ENCODE results near the gene KITLG. TPM values are rescaled to one million over a fixed set of nuclear protein-coding genes. Genes with fewer than 3 reads are reported as not detected.

The KITLG gene
- total RNA-seq, 1 donor from 2014 or later: 3.7 TPM

GRCh38 chr12:88577537-88577936 is 2.7 kb downstream of the KITLG start:
- TF ChIP-seq, protein P1, sequence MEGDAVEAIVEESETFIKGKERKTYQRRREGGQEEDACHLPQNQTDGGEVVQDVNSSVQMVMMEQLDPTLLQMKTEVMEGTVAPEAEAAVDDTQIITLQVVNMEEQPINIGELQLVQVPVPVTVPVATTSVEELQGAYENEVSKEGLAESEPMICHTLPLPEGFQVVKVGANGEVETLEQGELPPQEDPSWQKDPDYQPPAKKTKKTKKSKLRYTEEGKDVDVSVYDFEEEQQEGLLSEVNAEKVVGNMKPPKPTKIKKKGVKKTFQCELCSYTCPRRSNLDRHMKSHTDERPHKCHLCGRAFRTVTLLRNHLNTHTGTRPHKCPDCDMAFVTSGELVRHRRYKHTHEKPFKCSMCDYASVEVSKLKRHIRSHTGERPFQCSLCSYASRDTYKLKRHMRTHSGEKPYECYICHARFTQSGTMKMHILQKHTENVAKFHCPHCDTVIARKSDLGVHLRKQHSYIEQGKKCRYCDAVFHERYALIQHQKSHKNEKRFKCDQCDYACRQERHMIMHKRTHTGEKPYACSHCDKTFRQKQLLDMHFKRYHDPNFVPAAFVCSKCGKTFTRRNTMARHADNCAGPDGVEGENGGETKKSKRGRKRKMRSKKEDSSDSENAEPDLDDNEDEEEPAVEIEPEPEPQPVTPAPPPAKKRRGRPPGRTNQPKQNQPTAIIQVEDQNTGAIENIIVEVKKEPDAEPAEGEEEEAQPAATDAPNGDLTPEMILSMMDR (IDR thresholded peaks at IDR 0.05): peak; percentile 45
- Mint-ChIP-seq H3K4me3 (ENCODE audit: unreplicated experiment) (no peak overlapping the region), H3K27me3 (ENCODE audit: low read depth) (peaks cover 2% of the 10 kb centered on the region), H3K4me1 (ENCODE audit: low read depth) (peaks cover 21% of the 10 kb centered on the region), H3K9me3 (ENCODE audit: low read depth) (no peaks in the 10 kb centered on the region), H3K27ac (ENCODE audit: unreplicated experiment) (no peak overlapping the region), H3K36me3 (ENCODE audit: low read depth) (no peaks in the 10 kb centered on the region)
- DNase-seq (ENCODE audit: low spot score): no peak

DNA sequence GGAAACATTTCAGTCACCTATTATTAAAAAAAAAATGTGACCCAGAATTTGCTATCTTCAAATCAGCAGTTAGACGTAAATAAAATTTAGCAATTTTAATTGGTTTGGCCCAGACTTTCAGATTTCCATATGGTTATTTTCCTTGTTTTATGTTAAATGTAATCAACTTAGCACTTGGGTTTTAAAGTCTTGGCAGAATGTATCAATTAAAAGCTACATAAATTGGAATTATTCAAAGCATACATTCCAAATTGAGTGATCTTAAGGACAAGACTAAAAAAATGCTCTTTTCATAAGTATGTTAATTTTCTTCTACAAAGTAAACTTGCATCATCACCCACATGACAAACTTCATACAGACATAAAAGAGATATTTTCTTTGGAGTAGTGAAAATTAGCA is 3.4 kb downstream of the KITLG start:
- no peak overlapping the region for H3K4me3 Mint-ChIP-seq (ENCODE audit: unreplicated experiment)
- H3K27me3 Mint-ChIP-seq (ENCODE audit: low read depth): peaks cover 2% of the 10 kb centered on the region
- no peak for DNase-seq (ENCODE audit: low spot score)
- H3K27ac Mint-ChIP-seq (ENCODE audit: unreplicated experiment): no peak overlapping the region
- TF ChIP-seq, protein P1 (IDR thresholded peaks at IDR 0.05): no peak
- no peaks in the 10 kb centered on the region for H3K36me3 Mint-ChIP-seq (ENCODE audit: low read depth)
- peaks cover 21% of the 10 kb centered on the region for H3K4me1 Mint-ChIP-seq (ENCODE audit: low read depth)
- no peaks in the 10 kb centered on the region for H3K9me3 Mint-ChIP-seq (ENCODE audit: low read depth)

DNA sequence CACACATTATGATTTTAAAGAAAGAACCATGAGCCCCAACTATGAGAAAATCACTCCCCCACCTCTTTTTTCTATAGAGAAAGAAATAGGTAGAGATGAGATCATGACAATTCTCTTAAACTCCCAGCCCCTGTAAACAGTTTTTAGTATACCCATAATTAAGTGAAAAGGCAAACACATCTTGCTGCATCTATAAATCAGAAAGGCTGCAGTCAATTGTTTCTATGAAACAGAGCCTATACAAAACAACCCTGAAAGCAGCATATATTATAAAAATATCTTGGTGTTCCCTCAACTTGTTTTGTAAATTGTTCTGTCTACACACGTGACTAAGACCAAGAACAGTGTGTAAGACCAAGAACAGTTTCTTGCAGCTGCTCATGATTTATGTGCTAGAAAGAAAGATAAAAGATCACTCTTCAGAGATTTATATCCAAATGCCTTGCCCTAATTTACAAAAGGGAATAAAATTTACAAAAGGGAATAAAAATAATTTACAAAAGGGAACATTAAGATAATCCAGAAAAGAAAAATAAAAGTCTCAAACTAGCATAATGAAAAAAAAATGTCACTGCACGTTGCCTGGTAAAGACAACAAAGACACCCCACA is 4.8 kb downstream of the KITLG start:
- Mint-ChIP-seq H3K4me3 (ENCODE audit: unreplicated experiment) (no peak overlapping the region), H3K4me1 (ENCODE audit: low read depth) (peaks cover 21% of the 10 kb centered on the region), H3K27me3 (ENCODE audit: low read depth) (peaks cover 2% of the 10 kb centered on the region), H3K36me3 (ENCODE audit: low read depth) (no peaks in the 10 kb centered on the region), H3K9me3 (ENCODE audit: low read depth) (no peaks in the 10 kb centered on the region), H3K27ac (ENCODE audit: unreplicated experiment) (no peak overlapping the region)
- TF ChIP-seq, protein P1 (IDR thresholded peaks at IDR 0.05): no peak
- DNase-seq (ENCODE audit: low spot score): no peak

DNA sequence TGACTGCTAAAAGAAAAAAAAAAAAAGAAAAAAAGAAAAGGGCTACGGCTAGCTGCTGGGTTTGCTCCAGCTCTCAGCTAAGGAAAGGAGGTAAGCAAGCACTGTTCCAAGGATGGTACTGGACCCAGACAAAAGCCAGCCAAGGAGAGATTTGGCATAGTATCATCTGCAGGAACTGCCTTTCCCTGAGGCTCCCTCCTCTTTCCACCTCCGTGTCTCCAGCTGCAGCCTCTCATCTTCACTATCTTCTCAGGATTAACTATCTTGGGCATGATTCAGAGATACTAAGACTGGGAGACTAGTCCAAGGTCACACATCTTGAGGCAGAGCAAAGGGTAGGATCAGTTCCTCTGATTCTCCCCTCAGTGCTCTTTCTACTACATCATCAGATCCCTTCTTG is 6.0 kb downstream of the KITLG start:
- no peak overlapping the region for H3K27ac Mint-ChIP-seq (ENCODE audit: unreplicated experiment)
- H3K36me3 Mint-ChIP-seq (ENCODE audit: low read depth): no peaks in the 10 kb centered on the region
- H3K9me3 Mint-ChIP-seq (ENCODE audit: low read depth): no peaks in the 10 kb centered on the region
- TF ChIP-seq, protein P1 (IDR thresholded peaks at IDR 0.05): no peak
- H3K4me1 Mint-ChIP-seq (ENCODE audit: low read depth): peaks cover 16% of the 10 kb centered on the region
- H3K27me3 Mint-ChIP-seq (ENCODE audit: low read depth): peaks cover 2% of the 10 kb centered on the region
- DNase-seq (ENCODE audit: low spot score): no peak
- H3K4me3 Mint-ChIP-seq (ENCODE audit: unreplicated experiment): no peak overlapping the region

DNA sequence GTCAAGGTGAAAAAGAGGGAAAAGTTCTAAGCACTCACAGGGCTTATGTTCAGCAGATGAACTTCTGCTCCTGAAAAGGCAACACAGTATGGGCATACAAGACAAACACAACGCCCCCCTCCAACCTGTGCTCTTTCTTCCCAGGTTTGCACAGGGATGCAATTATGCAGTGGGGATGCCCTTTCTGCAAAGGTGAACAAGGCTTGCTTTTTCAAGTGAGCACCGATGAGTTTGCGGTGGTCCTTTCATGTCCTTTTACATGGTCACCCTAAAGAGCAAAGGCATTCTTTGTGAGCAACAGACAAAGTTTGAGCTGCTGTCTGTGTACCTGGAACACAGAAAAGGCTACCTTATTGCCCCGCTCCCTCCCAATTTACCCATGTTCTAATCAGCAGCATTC is 6.7 kb downstream of the KITLG start:
- TF ChIP-seq, protein P1 (IDR thresholded peaks at IDR 0.05): no peak
- H3K27me3 Mint-ChIP-seq (ENCODE audit: low read depth): peaks cover 2% of the 10 kb centered on the region
- no peak overlapping the region for H3K27ac Mint-ChIP-seq (ENCODE audit: unreplicated experiment)
- H3K9me3 Mint-ChIP-seq (ENCODE audit: low read depth): no peaks in the 10 kb centered on the region
- H3K36me3 Mint-ChIP-seq (ENCODE audit: low read depth): no peaks in the 10 kb centered on the region
- H3K4me1 Mint-ChIP-seq (ENCODE audit: low read depth): peaks cover 9% of the 10 kb centered on the region
- no peak overlapping the region for H3K4me3 Mint-ChIP-seq (ENCODE audit: unreplicated experiment)
- DNase-seq (ENCODE audit: low spot score): no peak

All from chondrocyte (in vitro differentiated cells).